WI38 (cell line): Measurements from ENCODE around the gene GBGT1.

Source experiments
- H3K4me3 ChIP-seq: 2 replicates; pipeline ENCODE4 v1.5.1; 2011; ENCODE audit warnings: low read depth, mild to moderate bottlenecking, control low read depth, low read length
- CTCF ChIP-seq: IDR thresholded peaks from 2 replicates; pipeline ENCODE4 v1.5.1; 2012; ENCODE audit warnings: low read depth, mild to moderate bottlenecking, control low read depth, low read length

GBGT1 gene

GRCh38 chr9:133125941-133126696 lies 37.6 kb downstream of the GBGT1 start:
- no peak overlapping the region for H3K4me3 ChIP-seq

GRCh38 chr9:133124907-133125275 lies 38.8 kb downstream of the GBGT1 start:
- H3K4me3 ChIP-seq: no peak overlapping the region
- TF ChIP-seq CTCF: no peak

More at GRCh38 chr9:133125941-133126696, 37.6 kb downstream of the GBGT1 start:
- no peak for TF ChIP-seq CTCF

GRCh38 chr9:133124123-133124906 lies 39.4 kb downstream of the GBGT1 start:
- TF ChIP-seq CTCF: no peak

GRCh38 chr9:133122935-133123611 lies 40.6 kb downstream of the GBGT1 start:
- H3K4me3 ChIP-seq: no peak overlapping the region
- no peak for TF ChIP-seq CTCF

More at GRCh38 chr9:133124123-133124906, 39.4 kb downstream of the GBGT1 start:
- no peak overlapping the region for H3K4me3 ChIP-seq

GRCh38 chr9:133122605-133122934 lies 41.1 kb downstream of the GBGT1 start:
- no peak overlapping the region for H3K4me3 ChIP-seq
- no peak for TF ChIP-seq CTCF

GRCh38 chr9:133121915-133122550 lies 41.7 kb downstream of the GBGT1 start:
- TF ChIP-seq CTCF: no peak
- H3K4me3 ChIP-seq: no peak overlapping the region
